CD14-positive monocyte (primary cell): ENCODE results near the gene RESP18. TPM values are rescaled to one million over a fixed set of nuclear protein-coding genes. Genes with fewer than 3 reads are reported as not detected.

Source experiments
- DNase-seq, 3 donors: peaks; one replicate each; pipeline ENCODE4 v3.0.0-alpha.2; 2011 to 2022
- H2AFZ ChIP-seq: 2 replicates; pipeline ENCODE4 v1.6.0; 2012; ENCODE audit warnings: mild to moderate bottlenecking, low read depth, low read length, inconsistent platforms; ENCODE audit not compliant: insufficient read depth, poor library complexity, severe bottlenecking
- H3K27ac ChIP-seq, 2 donors: 1 replicate in 1 of 2; 2 replicates in 1 of 2; pipeline ENCODE4 v1.5.1; 2012 to 2013; ENCODE audit warnings: low read length in 2 of 2, control low read depth in 1 of 2, inconsistent platforms in 1 of 2, low read depth in 1 of 2, mild to moderate bottlenecking in 1 of 2
- H3K27me3 ChIP-seq, 2 donors: one replicate each; pipeline versions ENCODE4 v1.6.0 to v1.6.1; 2011 to 2013; ENCODE audit warnings: low read length in 2 of 2; ENCODE audit not compliant: control insufficient read depth in 2 of 2, insufficient read depth in 2 of 2
- H3K36me3 ChIP-seq, 2 donors: replicated peaks in 1 of 2; 1 replicate in 1 of 2; 2 replicates in 1 of 2; pipeline versions ENCODE4 v1.5.1 to v1.6.1; 2012 to 2013; ENCODE audit warnings: low read length in 2 of 2, control low read depth in 1 of 2, inconsistent platforms in 1 of 2, mild to moderate bottlenecking in 1 of 2; ENCODE audit not compliant: insufficient read depth in 2 of 2, control insufficient read depth in 1 of 2
- H3K4me1 ChIP-seq, 2 donors: 1 replicate in 1 of 2; 2 replicates in 1 of 2; pipeline versions ENCODE4 v1.5.1 to v1.6.1; 2012 to 2013; ENCODE audit warnings: low read length in 2 of 2, control low read depth in 1 of 2, inconsistent platforms in 1 of 2, mild to moderate bottlenecking in 1 of 2, moderate library complexity in 1 of 2; ENCODE audit not compliant: insufficient read depth in 2 of 2, control insufficient read depth in 1 of 2
- H3K4me2 ChIP-seq: replicated peaks from 2 replicates; pipeline ENCODE3; 2012; ENCODE audit warnings: low read length, moderate library complexity, mild to moderate bottlenecking; ENCODE audit not compliant: poor library complexity, severe bottlenecking; ENCODE audit errors: extremely low read depth
- H3K4me3 ChIP-seq, 3 experiments: fragments of 200-600 bp in 1 of 3; sonication (generic) in 1 of 3; replicated peaks in 1 of 3; 1 replicate in 2 of 3; 2 replicates in 1 of 3; pipeline ENCODE4 v1.5.1; 2011 to 2013; ENCODE audit warnings: low read length in 3 of 3, mild to moderate bottlenecking in 3 of 3, control low read depth in 2 of 3, low read depth in 2 of 3, inconsistent platforms in 1 of 3, moderate library complexity in 1 of 3
- H3K79me2 ChIP-seq: 2 replicates; pipeline ENCODE4 v1.6.0; 2012; ENCODE audit warnings: mild to moderate bottlenecking, control low read depth, inconsistent platforms, low read length, moderate library complexity; ENCODE audit not compliant: insufficient read depth
- H3K9ac ChIP-seq: 2 replicates; pipeline ENCODE4 v1.6.0; 2017; ENCODE audit warnings: low read length, mild to moderate bottlenecking; ENCODE audit not compliant: insufficient read depth, poor library complexity, severe bottlenecking
- H3K9me3 ChIP-seq, 2 donors: replicated peaks in 1 of 2; 1 replicate in 1 of 2; 2 replicates in 1 of 2; pipeline versions ENCODE4 v1.5.1 to v1.6.1; 2012 to 2013; ENCODE audit warnings: low read length in 2 of 2, control low read depth in 1 of 2; ENCODE audit not compliant: control insufficient read depth in 1 of 2, insufficient read depth in 1 of 2
- H4K20me1 ChIP-seq: 2 replicates; pipeline ENCODE4 v1.6.0; 2012; ENCODE audit warnings: mild to moderate bottlenecking, low read length, control low read depth, moderate library complexity; ENCODE audit not compliant: insufficient read depth
- H3K27ac Mint-ChIP-seq, 7 donors: one replicate each; pipeline ENCODE4 v1.8.0; 2020; ENCODE audit warnings: mild to moderate bottlenecking in 7 of 7, mixed read lengths in 7 of 7, moderate library complexity in 6 of 7, inconsistent platforms in 2 of 7
- H3K27me3 Mint-ChIP-seq, 3 donors: one replicate each; pipeline ENCODE4 v1.8.0; 2021 to 2022; ENCODE audit warnings: low read depth in 3 of 3, mild to moderate bottlenecking in 3 of 3, mixed read lengths in 3 of 3, moderate library complexity in 3 of 3, inconsistent platforms in 1 of 3
- H3K36me3 Mint-ChIP-seq, 2 donors: one replicate each; pipeline ENCODE4 v1.8.0; 2020; ENCODE audit warnings: mixed read lengths in 2 of 2, inconsistent platforms in 1 of 2, mild to moderate bottlenecking in 1 of 2
- H3K4me1 Mint-ChIP-seq: one replicate; pipeline ENCODE4 v1.8.0; 2020; ENCODE audit warnings: mild to moderate bottlenecking, mixed read lengths
- H3K4me3 Mint-ChIP-seq, 2 donors: one replicate each; pipeline ENCODE4 v1.8.0; 2020; ENCODE audit warnings: mild to moderate bottlenecking in 2 of 2, mixed read lengths in 2 of 2, moderate library complexity in 1 of 2
- H3K9me3 Mint-ChIP-seq, 7 donors: one replicate each; pipeline ENCODE4 v1.8.0; 2020 to 2022; ENCODE audit warnings: mixed read lengths in 7 of 7, mild to moderate bottlenecking in 6 of 7, moderate library complexity in 6 of 7, inconsistent platforms in 2 of 7
- CTCF ChIP-seq: fragments of 200-600 bp; IDR thresholded peaks from one replicate; pipeline ENCODE4 v1.8.0; 2022; ENCODE audit warnings: antibody characterized with exemption, mild to moderate bottlenecking
- WGBS: methylation state at CpG from one replicate; pipeline ENCODE4 v1.1.5; 2013; ENCODE audit warnings: missing lambda C conversion rate; ENCODE audit not compliant: insufficient coverage; 5-methylcytosine and 5-hydroxymethylcytosine counted together
- intact Hi-C, 2 donors: fragments of 100-400 bp; cut with micrococcal nuclease; formaldehyde crosslinking; loops; one replicate each; pipeline versions ENCODE4 v1.15.0 to v1.15.1; 2023
- polyA plus RNA-seq, 3 donors: library from polyadenylated mRNA; depleted of rRNA in 1 of 3; unstranded in 2 of 3; stranded (reverse) in 1 of 3; fragments of 300-500 nt in 2 of 3; fragments of >200 nt in 1 of 3; fragmentation: Illumina TruSeq in 2 of 3; gene quantifications; 1 replicate in 2 of 3; 2 replicates in 1 of 3; pipeline ENCODE4 v1.2.3, GENCODE V29; 2012 to 2021

The RESP18 gene
- polyA plus RNA-seq, 3 donors = not detected

GRCh38 chr2:219302412-219302968 lies 30.1 kb downstream of the RESP18 start:
- no peaks in the 10 kb centered on the region for H3K4me1 ChIP-seq
- intact Hi-C loops = loop anchor here in 1 of 2 donors (10.0 kb wide), 1 partner anchor 248 kb away; no protein-coding TSS in a partner anchor
- no peak overlapping the region for H3K4me3 Mint-ChIP-seq
- 78% methylated on average over 7 of the region's 11 CpGs for WGBS
- H3K27ac Mint-ChIP-seq = no peak overlapping the region
- H3K9me3 Mint-ChIP-seq = peaks cover 0 to 3% (median 0%) of the 10 kb centered on the region in 7 donors
- no peak overlapping the region for H3K4me2 ChIP-seq
- no peak for DNase-seq
- no peak overlapping the region for H3K4me3 ChIP-seq
- H3K36me3 Mint-ChIP-seq = no peaks in the 10 kb centered on the region
- H3K27me3 ChIP-seq = peaks cover 3 to 25% of the 10 kb centered on the region in 2 donors
- H3K27ac ChIP-seq = no peak overlapping the region
- H3K4me1 Mint-ChIP-seq = peaks cover 2% of the 10 kb centered on the region
- no peaks in the 10 kb centered on the region for H4K20me1 ChIP-seq
- H3K27me3 Mint-ChIP-seq = peaks cover 46 to 67% (median 47%) of the 10 kb centered on the region in 3 donors
- no peaks in the 10 kb centered on the region for H3K9me3 ChIP-seq
- no peak overlapping the region for H2AFZ ChIP-seq
- no peak for TF ChIP-seq CTCF
- H3K9ac ChIP-seq = no peak overlapping the region
- no peaks in the 10 kb centered on the region for H3K36me3 ChIP-seq
- H3K79me2 ChIP-seq = no peaks in the 10 kb centered on the region

- intact Hi-C loops = loop anchor here in 1 of 2 donors (10.0 kb wide), 1 partner anchor 245 kb away; no protein-coding TSS in a partner anchor
- no peak overlapping the region for H3K27ac ChIP-seq
- H3K36me3 ChIP-seq = no peaks in the 10 kb centered on the region
- DNase-seq = no peak
- H3K9me3 ChIP-seq = no peaks in the 10 kb centered on the region
- peaks cover 0 to 26% of the 10 kb centered on the region in 2 donors for H3K27me3 ChIP-seq
- Mint-ChIP-seq H3K27ac (no peak overlapping the region), H3K4me3 (peak overlapping the region in 1 of 2 donors; percentile 49), H3K27me3 (peaks cover 43 to 69% (median 59%) of the 10 kb centered on the region in 3 donors), H3K4me1 (peaks cover 4% of the 10 kb centered on the region), H3K9me3 (peaks cover 0 to 6% (median 1%) of the 10 kb centered on the region in 7 donors), H3K36me3 (no peaks in the 10 kb centered on the region)
- H3K4me2 ChIP-seq = no peak overlapping the region
- H3K79me2 ChIP-seq = no peaks in the 10 kb centered on the region
- no peak overlapping the region for H3K4me3 ChIP-seq
- H4K20me1 ChIP-seq = no peaks in the 10 kb centered on the region
- no peak for TF ChIP-seq CTCF
- WGBS = 85% methylated on average over 4 of the region's 5 CpGs
- no peak overlapping the region for H2AFZ ChIP-seq
- H3K4me1 ChIP-seq = peaks cover 2 to 3% of the 10 kb centered on the region in 2 donors
- no peak overlapping the region for H3K9ac ChIP-seq
These were observed 32.5 kb downstream of the RESP18 start for GRCh38 chr2:219300022-219300421.
